NB4 (cell line): ENCODE data around the gene TMEM238L.

Experiments used
- MAX ChIP-seq: IDR thresholded peaks from 2 replicates; pipeline ENCODE4 v1.6.1; 2011; ENCODE audit warnings: low read depth, low read length
- MYC ChIP-seq: IDR thresholded peaks from 2 replicates; pipeline ENCODE4 v1.6.1; 2011; ENCODE audit warnings: low read depth, low read length
- POLR2A ChIP-seq: IDR thresholded peaks from 2 replicates; pipeline ENCODE4 v1.6.1; 2011; ENCODE audit warnings: mild to moderate bottlenecking; ENCODE audit not compliant: insufficient read length; ENCODE audit errors: extremely low read depth
- TF ChIP-seq, protein P1 (sequence below): IDR thresholded peaks from one replicate; pipeline ENCODE4 v1.5.1; 2012; ENCODE audit warnings: low read depth, low read length

- TF ChIP-seq, protein P1, sequence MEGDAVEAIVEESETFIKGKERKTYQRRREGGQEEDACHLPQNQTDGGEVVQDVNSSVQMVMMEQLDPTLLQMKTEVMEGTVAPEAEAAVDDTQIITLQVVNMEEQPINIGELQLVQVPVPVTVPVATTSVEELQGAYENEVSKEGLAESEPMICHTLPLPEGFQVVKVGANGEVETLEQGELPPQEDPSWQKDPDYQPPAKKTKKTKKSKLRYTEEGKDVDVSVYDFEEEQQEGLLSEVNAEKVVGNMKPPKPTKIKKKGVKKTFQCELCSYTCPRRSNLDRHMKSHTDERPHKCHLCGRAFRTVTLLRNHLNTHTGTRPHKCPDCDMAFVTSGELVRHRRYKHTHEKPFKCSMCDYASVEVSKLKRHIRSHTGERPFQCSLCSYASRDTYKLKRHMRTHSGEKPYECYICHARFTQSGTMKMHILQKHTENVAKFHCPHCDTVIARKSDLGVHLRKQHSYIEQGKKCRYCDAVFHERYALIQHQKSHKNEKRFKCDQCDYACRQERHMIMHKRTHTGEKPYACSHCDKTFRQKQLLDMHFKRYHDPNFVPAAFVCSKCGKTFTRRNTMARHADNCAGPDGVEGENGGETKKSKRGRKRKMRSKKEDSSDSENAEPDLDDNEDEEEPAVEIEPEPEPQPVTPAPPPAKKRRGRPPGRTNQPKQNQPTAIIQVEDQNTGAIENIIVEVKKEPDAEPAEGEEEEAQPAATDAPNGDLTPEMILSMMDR, result no peak
- no peak for TF ChIP-seq POLR2A
- no peak for TF ChIP-seq MAX
- no peak for TF ChIP-seq MYC
Measured at GRCh38 chr17:10761281-10761680, 42.6 kb downstream of the TMEM238L start.
